Hematopoietic multipotent progenitor cell treated with erythropoietin and hydrocortisone succinate and interleukin-3 and kit ligand, for 4 days (in vitro differentiated cells): ENCODE results near the gene FIBP.

Experiments used
- DNase-seq: peaks from one replicate; pipeline ENCODE4 v3.0.0-alpha.2; 2015

FIBP gene

GRCh38 chr11:65888163-65888814 lies at the start of gene FIBP:
Gene FIBP (minus strand): TSS chr11:65888471. CDS start chr11:65888418, 53 bp downstream.
- peak; percentile 99 for DNase-seq

- DNase-seq: no peak
Observed at GRCh38 chr11:65937766-65938165, 49.5 kb upstream of the FIBP start.

GRCh38 chr11:65934014-65934413 lies 45.7 kb upstream of the FIBP start:
- peak; percentile 97 for DNase-seq

- peak; percentile 64 for DNase-seq
Observed at GRCh38 chr11:65932558-65932919, 44.3 kb upstream of the FIBP start.

- peak; percentile 38 for DNase-seq
Observed at GRCh38 chr11:65931773-65932557, 43.7 kb upstream of the FIBP start.

- peak; percentile 78 for DNase-seq
Observed at GRCh38 chr11:65928667-65929066, 40.4 kb upstream of the FIBP start.

- peak; percentile 98 for DNase-seq
Observed at GRCh38 chr11:65927904-65928397, 39.7 kb upstream of the FIBP start.

- DNase-seq: no peak
Observed at GRCh38 chr11:65925397-65925796, 37.1 kb upstream of the FIBP start.

GRCh38 chr11:65922565-65922964 lies 34.3 kb upstream of the FIBP start:
- DNase-seq: no peak

GRCh38 chr11:65921876-65922275 lies 33.6 kb upstream of the FIBP start:
- DNase-seq: no peak

GRCh38 chr11:65921033-65921555 lies 32.8 kb upstream of the FIBP start:
- no peak for DNase-seq

- DNase-seq: no peak
Observed at GRCh38 chr11:65920372-65920802, 32.1 kb upstream of the FIBP start.

GRCh38 chr11:65919573-65920371 lies 31.5 kb upstream of the FIBP start:
- DNase-seq: peak; percentile 71

GRCh38 chr11:65919141-65919572 lies 30.9 kb upstream of the FIBP start, which contains the start of gene DRAP1:
Gene DRAP1 (plus strand): TSS chr11:65919426. CDS start chr11:65919502, 76 bp downstream.
- peak; percentile 100 for DNase-seq

- peak; percentile 68 for DNase-seq
Observed at GRCh38 chr11:65918211-65919140, 30.2 kb upstream of the FIBP start, which contains the start of gene C11orf68. Gene C11orf68 (minus strand): TSS chr11:65919062. CDS start chr11:65919031, 31 bp downstream.

GRCh38 chr11:65917434-65918210 lies 29.4 kb upstream of the FIBP start:
- DNase-seq: no peak

GRCh38 chr11:65917077-65917433 lies 28.8 kb upstream of the FIBP start:
- no peak for DNase-seq

- no peak for DNase-seq
Observed at GRCh38 chr11:65916391-65916790, 28.1 kb upstream of the FIBP start.

GRCh38 chr11:65915821-65916251 lies 27.6 kb upstream of the FIBP start:
- DNase-seq: peak; percentile 73

GRCh38 chr11:65915101-65915820 lies 27.0 kb upstream of the FIBP start:
- DNase-seq: no peak
